Glutamatergic neuron (in vitro differentiated cells): Measurements from ENCODE around the gene IGSF6. TPM values are rescaled to one million over a fixed set of nuclear protein-coding genes. Genes with fewer than 3 reads are reported as not detected.

Experiments used
- DNase-seq: peaks from one replicate; pipeline ENCODE4 v3.0.0; 2022
- H3K27ac Mint-ChIP-seq: one replicate; pipeline ENCODE4 v1.8.0; 2020; ENCODE audit warnings: mild to moderate bottlenecking, mixed read lengths, inconsistent platforms; ENCODE audit not compliant: unreplicated experiment
- H3K27me3 Mint-ChIP-seq: one replicate; pipeline ENCODE4 v1.8.0; 2020; ENCODE audit warnings: mild to moderate bottlenecking, moderate library complexity, mixed read lengths, inconsistent platforms; ENCODE audit not compliant: unreplicated experiment
- H3K36me3 Mint-ChIP-seq: one replicate; pipeline ENCODE4 v1.8.0; 2020; ENCODE audit warnings: mild to moderate bottlenecking, mixed read lengths, inconsistent platforms; ENCODE audit not compliant: unreplicated experiment
- H3K4me1 Mint-ChIP-seq: one replicate; pipeline ENCODE4 v1.8.0; 2020; ENCODE audit warnings: mild to moderate bottlenecking, low read depth, mixed read lengths, inconsistent platforms; ENCODE audit not compliant: unreplicated experiment
- H3K4me3 Mint-ChIP-seq: one replicate; pipeline ENCODE4 v1.8.0; 2020; ENCODE audit warnings: mild to moderate bottlenecking, mixed read lengths, inconsistent platforms; ENCODE audit not compliant: unreplicated experiment
- H3K9me3 Mint-ChIP-seq: one replicate; pipeline ENCODE4 v1.8.0; 2020; ENCODE audit warnings: mild to moderate bottlenecking, moderate library complexity, mixed read lengths, inconsistent platforms; ENCODE audit not compliant: unreplicated experiment
- CTCF ChIP-seq: fragments of 200-600 bp; sonication (generic); IDR thresholded peaks from one replicate; pipeline ENCODE4 v1.5.0; 2021; ENCODE audit not compliant: partially characterized antibody, unreplicated experiment
- total RNA-seq: library from RNA; stranded (reverse); fragmentation: NEBNext Ultra II Directional; extraction: Animal tissue kit (Norgen Biotek cat#: 25700); gene quantifications from one replicate; pipeline ENCODE4 v1.2.1, GENCODE V29; 2021; ENCODE audit not compliant: unreplicated experiment

The IGSF6 gene
- total RNA-seq, 1 donor from 2014 or later = not detected

GRCh38 chr16:21613361-21613760 is 39.0 kb downstream of the IGSF6 start:
- H3K27ac Mint-ChIP-seq = no peak overlapping the region

GRCh38 chr16:21611556-21612384 is 40.6 kb downstream of the IGSF6 start:
- Mint-ChIP-seq H3K4me3 (no peak overlapping the region), H3K9me3 (no peaks in the 10 kb centered on the region), H3K27ac (no peak overlapping the region), H3K27me3 (no peaks in the 10 kb centered on the region), H3K4me1 (peaks cover 19% of the 10 kb centered on the region), H3K36me3 (no peaks in the 10 kb centered on the region)
- TF ChIP-seq CTCF = no peak
- DNase-seq = no peak

More at GRCh38 chr16:21613361-21613760, 39.0 kb downstream of the IGSF6 start:
- no peak for TF ChIP-seq CTCF
- Mint-ChIP-seq H3K9me3 (no peaks in the 10 kb centered on the region), H3K27me3 (no peaks in the 10 kb centered on the region), H3K4me3 (no peak overlapping the region), H3K36me3 (no peaks in the 10 kb centered on the region), H3K4me1 (peaks cover 19% of the 10 kb centered on the region)
- no peak for DNase-seq

GRCh38 chr16:21611198-21611555 is 41.2 kb downstream of the IGSF6 start:
- TF ChIP-seq CTCF = no peak
- no peak overlapping the region for H3K4me3 Mint-ChIP-seq
- peaks cover 19% of the 10 kb centered on the region for H3K4me1 Mint-ChIP-seq
- no peak for DNase-seq
- H3K36me3 Mint-ChIP-seq = no peaks in the 10 kb centered on the region
- no peak overlapping the region for H3K27ac Mint-ChIP-seq
- H3K27me3 Mint-ChIP-seq = no peaks in the 10 kb centered on the region
- no peaks in the 10 kb centered on the region for H3K9me3 Mint-ChIP-seq

- no peak overlapping the region for H3K27ac Mint-ChIP-seq
Measured at GRCh38 chr16:21610766-21611165, 41.6 kb downstream of the IGSF6 start.

More at GRCh38 chr16:21610766-21611165, 41.6 kb downstream of the IGSF6 start:
- Mint-ChIP-seq H3K4me1 (peaks cover 19% of the 10 kb centered on the region), H3K9me3 (no peaks in the 10 kb centered on the region), H3K27me3 (no peaks in the 10 kb centered on the region), H3K36me3 (no peaks in the 10 kb centered on the region), H3K4me3 (no peak overlapping the region)
- no peak for TF ChIP-seq CTCF
- DNase-seq = no peak
